K562 (cell line): Measurements from ENCODE around the gene MMP19. TPM values are rescaled to one million over a fixed set of nuclear protein-coding genes. Genes with fewer than 3 reads are reported as not detected.

Source experiments
- ARID1B ChIP-seq: fragments of 450-650 bp; IDR thresholded peaks from 2 replicates; pipeline ENCODE4 v1.6.1; 2016; ENCODE audit warnings: antibody characterized with exemption, mild to moderate bottlenecking, inconsistent platforms
- ELF1 ChIP-seq: fragments of 200-800 bp; sonication (Bioruptor generic); IDR thresholded peaks from 2 replicates; pipeline ENCODE4 v1.6.1; 2016; ENCODE audit warnings: missing genetic modification characterization, missing compliant biosample characterization
- FOXJ2 ChIP-seq: fragments of 200-800 bp; sonication (Bioruptor generic); IDR thresholded peaks from 2 replicates; pipeline ENCODE4 v1.6.1; 2016; ENCODE audit warnings: missing genetic modification characterization, missing compliant biosample characterization
- JUND ChIP-seq, 2 experiments: IDR thresholded peaks; 2 replicates in 1 of 2; 3 replicates in 1 of 2; pipeline ENCODE4 v1.6.1; 2011; ENCODE audit warnings: borderline replicate concordance in 2 of 2, low read depth in 2 of 2, low read length in 2 of 2, improper control_type of control experiment in 1 of 2, missing biosample characterization in 1 of 2, missing genetic modification characterization in 1 of 2, missing genetic modification reagents in 1 of 2
- MAZ ChIP-seq, 2 experiments: fragments of 450-650 bp in 1 of 2; sonication (generic) in 1 of 2; formaldehyde crosslinking; IDR thresholded peaks in 1 of 2; conservative IDR thresholded peaks in 1 of 2; 2 replicates each; pipeline versions ENCODE4 v1.4.0 to v1.5.0; 2020; ENCODE audit warnings: mild to moderate bottlenecking in 1 of 2, missing genetic modification reagents in 1 of 2
- NONO ChIP-seq, 2 experiments: fragments of 200-400 bp in 1 of 2; fragments of 450-650 bp in 1 of 2; formaldehyde crosslinking in 1 of 2; IDR thresholded peaks; 2 replicates each; pipeline ENCODE4 v1.6.1; 2017; ENCODE audit warnings: low read depth in 2 of 2, mild to moderate bottlenecking in 2 of 2, moderate library complexity in 2 of 2, low read length in 1 of 2
- NR2C1 ChIP-seq, 2 experiments: fragments of 450-650 bp; IDR thresholded peaks; 2 replicates each; pipeline ENCODE4 v1.6.1; 2017; ENCODE audit warnings: mild to moderate bottlenecking in 2 of 2, antibody characterized with exemption in 1 of 2, inconsistent platforms in 1 of 2, missing compliant biosample characterization in 1 of 2, missing genetic modification characterization in 1 of 2
- NR2C2 ChIP-seq, 2 experiments: fragments of 200-800 bp in 1 of 2; sonication (Bioruptor generic) in 1 of 2; sonication (generic) in 1 of 2; formaldehyde crosslinking in 1 of 2; IDR thresholded peaks; 2 replicates each; pipeline versions ENCODE4 v1.6.1 to v1.8.0; 2016 to 2022; ENCODE audit warnings: mild to moderate bottlenecking in 1 of 2, missing compliant biosample characterization in 1 of 2, missing genetic modification characterization in 1 of 2, missing genetic modification reagents in 1 of 2
- PTRF ChIP-seq: fragments of 450-650 bp; IDR thresholded peaks from 2 replicates; pipeline ENCODE4 v1.6.1; 2016; ENCODE audit warnings: mild to moderate bottlenecking, missing genetic modification characterization, missing compliant biosample characterization
- SP1 ChIP-seq: sonication (generic); formaldehyde crosslinking; IDR thresholded peaks from 2 replicates; pipeline ENCODE4 v1.8.1; 2022; ENCODE audit warnings: mild to moderate bottlenecking, missing genetic modification reagents
- SPI1 ChIP-seq: IDR thresholded peaks from 2 replicates; pipeline ENCODE4 v1.6.1; 2011; ENCODE audit warnings: low read depth, low read length, control low read depth, borderline replicate concordance
- TCF15 ChIP-seq: fragments of 250-450 bp; sonication (Bioruptor Pico); IDR thresholded peaks from 2 replicates; pipeline ENCODE4 v1.8.0; 2022; ENCODE audit warnings: moderate library complexity, mild to moderate bottlenecking, inconsistent platforms
- XRCC5 ChIP-seq: fragments of 200-400 bp; formaldehyde crosslinking; IDR thresholded peaks from 2 replicates; pipeline ENCODE4 v1.6.1; 2017; ENCODE audit warnings: low read depth, mild to moderate bottlenecking, low read length
- ZNF124 ChIP-seq: sonication (generic); formaldehyde crosslinking; IDR thresholded peaks from 2 replicates; pipeline ENCODE4 v1.8.1; 2022; ENCODE audit warnings: missing genetic modification reagents
- ZNF133 ChIP-seq: fragments of 250-450 bp; sonication (Bioruptor Pico); IDR thresholded peaks from 2 replicates; pipeline ENCODE4 v1.4.0; 2020; ENCODE audit warnings: mild to moderate bottlenecking
- ZNF175 ChIP-seq: fragments of 200-800 bp; sonication (Bioruptor generic); IDR thresholded peaks from 2 replicates; pipeline ENCODE4 v1.6.1; 2016; ENCODE audit warnings: low read depth, mild to moderate bottlenecking, missing genetic modification characterization, missing compliant biosample characterization
- ZNF77 ChIP-seq: fragments of 250-450 bp; sonication (Bioruptor Pico); IDR thresholded peaks from 2 replicates; pipeline ENCODE4 v1.5.0; 2020
- polyA plus RNA-seq, 8 experiments: library from polyadenylated mRNA; depleted of rRNA in 4 of 8; stranded (reverse) in 5 of 8; unstranded in 3 of 8; fragments of >200 nt; fragmentation: Nextera tagmentation in 2 of 8; fragmentation: Illumina TruSeq in 1 of 8; extraction: Ambion mirVana in 2 of 8; extraction: Trizol in 1 of 8; gene quantifications; 2 replicates each; pipeline versions ENCODE4 v1.2.1 to v1.2.3, GENCODE V29; 2011 to 2014; ENCODE audit warnings: inconsistent platforms in 1 of 8, missing spikeins in 1 of 8
- total RNA-seq, 7 experiments: library from RNA; depleted of rRNA in 6 of 7; stranded (reverse); fragments of >200 nt in 6 of 7; fragmentation: Illumina TruSeq in 2 of 7; extraction: Trizol in 2 of 7; gene quantifications; 2 replicates each; pipeline versions ENCODE4 v1.2.1 to v1.2.3, GENCODE V29; 2011 to 2021; ENCODE audit warnings: low replicate concordance in 1 of 7
- TF ChIP-seq, protein P1 (sequence below), 2 experiments: fragments of 200-800 bp in 1 of 2; sonication (Bioruptor generic) in 1 of 2; sonication (generic) in 1 of 2; formaldehyde crosslinking in 1 of 2; IDR thresholded peaks in 1 of 2; conservative IDR thresholded peaks in 1 of 2; 2 replicates each; pipeline versions ENCODE4 v1.5.0 to v1.6.1; 2016 to 2020; ENCODE audit warnings: missing compliant biosample characterization in 1 of 2, missing genetic modification characterization in 1 of 2, missing genetic modification reagents in 1 of 2
- TF ChIP-seq, protein P2 (sequence below): fragments of 450-650 bp; IDR thresholded peaks from 2 replicates; pipeline ENCODE4 v1.6.1; 2018; ENCODE audit warnings: mild to moderate bottlenecking, low read depth; ENCODE audit not compliant: partially characterized antibody
- TF ChIP-seq, protein P3 (sequence below): fragments of 250-450 bp; sonication (Bioruptor Pico); IDR thresholded peaks from 2 replicates; pipeline ENCODE4 v1.8.0; 2021; ENCODE audit warnings: moderate library complexity, mild to moderate bottlenecking, inconsistent platforms

The MMP19 gene
- total and polyA plus RNA-seq, 9 of the 15 experiments (the other 6 are each of a cell fraction or from before 2014, with no cell fraction given) = 0.14 to 1.6 (median 0.66) TPM

- TF ChIP-seq PTRF (tag) = no peak
- TF ChIP-seq NONO (IDR thresholded peaks at IDR 0.05; ENCODE audit: low read depth in 2 of 2, low read length in 1 of 2) = no peak
- TF ChIP-seq, protein P1, sequence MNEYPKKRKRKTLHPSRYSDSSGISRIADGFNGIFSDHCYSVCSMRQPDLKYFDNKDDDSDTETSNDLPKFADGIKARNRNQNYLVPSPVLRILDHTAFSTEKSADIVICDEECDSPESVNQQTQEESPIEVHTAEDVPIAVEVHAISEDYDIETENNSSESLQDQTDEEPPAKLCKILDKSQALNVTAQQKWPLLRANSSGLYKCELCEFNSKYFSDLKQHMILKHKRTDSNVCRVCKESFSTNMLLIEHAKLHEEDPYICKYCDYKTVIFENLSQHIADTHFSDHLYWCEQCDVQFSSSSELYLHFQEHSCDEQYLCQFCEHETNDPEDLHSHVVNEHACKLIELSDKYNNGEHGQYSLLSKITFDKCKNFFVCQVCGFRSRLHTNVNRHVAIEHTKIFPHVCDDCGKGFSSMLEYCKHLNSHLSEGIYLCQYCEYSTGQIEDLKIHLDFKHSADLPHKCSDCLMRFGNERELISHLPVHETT (CRISPR knock-in tag; conservative IDR thresholded peaks at IDR 0.05 in 1 of 2, IDR thresholded peaks at IDR 0.05 in 1 of 2) = 0 out of 4 replicates have a peak, but pooled peaks of 1 of the 2 experiments have one; percentile 45
- TF ChIP-seq ZNF133 (CRISPR knock-in tag) = no peak
- 0 out of 2 replicates have a peak, but pooled peaks have one; percentile 25 for TF ChIP-seq JUND (IDR thresholded peaks at IDR 0.05; ENCODE audit: borderline replicate concordance, low read depth, low read length)
- peak; percentile 54; the same call in 2 of the 3 replicates for TF ChIP-seq JUND (tag; IDR thresholded peaks at IDR 0.05; ENCODE audit: borderline replicate concordance, low read depth, low read length)
- 0 out of 2 replicates have a peak, but pooled peaks have one; percentile 44 for TF ChIP-seq SP1 (CRISPR knock-in tag)
- TF ChIP-seq, protein P2, sequence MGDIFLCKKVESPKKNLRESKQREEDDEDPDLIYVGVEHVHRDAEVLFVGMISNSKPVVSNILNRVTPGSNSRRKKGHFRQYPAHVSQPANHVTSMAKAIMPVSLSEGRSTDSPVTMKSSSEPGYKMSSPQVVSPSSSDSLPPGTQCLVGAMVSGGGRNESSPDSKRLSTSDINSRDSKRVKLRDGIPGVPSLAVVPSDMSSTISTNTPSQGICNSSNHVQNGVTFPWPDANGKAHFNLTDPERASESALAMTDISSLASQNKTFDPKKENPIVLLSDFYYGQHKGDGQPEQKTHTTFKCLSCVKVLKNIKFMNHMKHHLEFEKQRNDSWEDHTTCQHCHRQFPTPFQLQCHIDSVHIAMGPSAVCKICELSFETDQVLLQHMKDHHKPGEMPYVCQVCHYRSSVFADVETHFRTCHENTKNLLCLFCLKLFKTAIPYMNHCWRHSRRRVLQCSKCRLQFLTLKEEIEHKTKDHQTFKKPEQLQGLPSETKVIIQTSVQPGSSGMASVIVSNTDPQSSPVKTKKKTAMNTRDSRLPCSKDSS = no peak
- TF ChIP-seq XRCC5 = no peak
- TF ChIP-seq MAZ (CRISPR knock-in tag; conservative IDR thresholded peaks at IDR 0.05 in 1 of 2, IDR thresholded peaks at IDR 0.05 in 1 of 2) = peak in 1 of 2 experiments; percentile 48; a peak in 1 of 4 replicates
- TF ChIP-seq ZNF124 = no peak
- TF ChIP-seq ELF1 = 0 out of 2 replicates have a peak, but pooled peaks have one; percentile 32
- TF ChIP-seq NR2C1 (IDR thresholded peaks at IDR 0.05) = no peak
- TF ChIP-seq NR2C1 (tag; IDR thresholded peaks at IDR 0.05) = peak; percentile 43; the same call in 1 of the 2 replicates
- TF ChIP-seq SPI1 = peak; percentile 65; the same call in 1 of the 2 replicates
- TF ChIP-seq ZNF175 (CRISPR knock-in tag) = peak; percentile 38; the same call in 1 of the 2 replicates
- no peak for TF ChIP-seq TCF15 (CRISPR knock-in tag)
- TF ChIP-seq ZNF77 = no peak
- TF ChIP-seq NR2C2 (CRISPR knock-in tag; IDR thresholded peaks at IDR 0.05) = no peak
- TF ChIP-seq NR2C2 (tag; IDR thresholded peaks at IDR 0.05) = peak; percentile 45; the same call in 1 of the 2 replicates
- TF ChIP-seq ARID1B = no peak
- TF ChIP-seq, protein P3, sequence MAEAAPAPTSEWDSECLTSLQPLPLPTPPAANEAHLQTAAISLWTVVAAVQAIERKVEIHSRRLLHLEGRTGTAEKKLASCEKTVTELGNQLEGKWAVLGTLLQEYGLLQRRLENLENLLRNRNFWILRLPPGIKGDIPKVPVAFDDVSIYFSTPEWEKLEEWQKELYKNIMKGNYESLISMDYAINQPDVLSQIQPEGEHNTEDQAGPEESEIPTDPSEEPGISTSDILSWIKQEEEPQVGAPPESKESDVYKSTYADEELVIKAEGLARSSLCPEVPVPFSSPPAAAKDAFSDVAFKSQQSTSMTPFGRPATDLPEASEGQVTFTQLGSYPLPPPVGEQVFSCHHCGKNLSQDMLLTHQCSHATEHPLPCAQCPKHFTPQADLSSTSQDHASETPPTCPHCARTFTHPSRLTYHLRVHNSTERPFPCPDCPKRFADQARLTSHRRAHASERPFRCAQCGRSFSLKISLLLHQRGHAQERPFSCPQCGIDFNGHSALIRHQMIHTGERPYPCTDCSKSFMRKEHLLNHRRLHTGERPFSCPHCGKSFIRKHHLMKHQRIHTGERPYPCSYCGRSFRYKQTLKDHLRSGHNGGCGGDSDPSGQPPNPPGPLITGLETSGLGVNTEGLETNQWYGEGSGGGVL (CRISPR knock-in tag) = no peak
- no peak for TF ChIP-seq FOXJ2 (tag)
Measured at GRCh38 chr12:55847603-55848291, 5.0 kb upstream of the MMP19 start (continued).
